ENCODE results near the gene SLC6A6.

SLC6A6 gene

DNA sequence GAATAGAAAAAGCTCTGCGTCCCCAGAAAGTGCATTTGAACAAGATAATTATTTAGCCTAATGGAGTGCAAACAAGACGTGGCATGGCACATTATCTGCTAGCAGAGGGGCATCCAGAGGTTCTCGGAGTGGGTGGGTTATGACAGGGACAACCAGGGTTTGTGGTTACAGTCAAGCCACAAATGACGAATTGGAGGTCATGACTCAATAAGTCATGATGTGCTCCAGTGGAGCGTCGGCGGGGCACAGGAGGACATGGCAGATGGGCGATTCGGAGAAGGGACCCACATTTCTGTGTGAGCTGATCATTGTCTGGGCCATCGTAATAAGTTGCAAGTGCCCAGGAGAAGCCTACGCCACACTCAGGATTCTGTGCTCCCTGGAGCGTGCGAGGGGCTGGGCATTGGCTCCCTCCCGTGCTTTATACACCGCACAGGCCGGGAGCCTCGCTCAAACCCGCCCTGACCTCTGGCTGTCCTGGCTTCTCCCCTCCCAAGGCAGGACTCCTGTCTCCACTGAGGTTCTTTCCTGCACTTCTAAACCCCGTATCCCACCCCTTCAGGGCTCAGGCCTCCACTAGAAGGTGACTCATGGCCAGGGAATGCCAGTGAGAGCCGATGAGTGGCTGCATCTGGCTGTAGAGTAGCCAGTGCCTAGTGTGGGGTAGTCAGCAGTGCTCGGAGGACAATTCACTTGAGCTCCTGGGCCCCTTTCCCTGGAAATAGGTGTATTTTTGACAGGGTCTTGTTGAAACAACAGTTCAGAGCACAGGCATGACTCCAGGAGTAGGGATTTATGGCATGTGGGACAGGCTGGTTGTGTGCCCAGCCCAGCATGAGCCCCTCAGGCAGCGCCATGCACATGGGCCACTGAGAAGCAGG is 70.3 kb downstream of the SLC6A6 start:
- peak; percentile 84 for DNase-seq

DNA sequence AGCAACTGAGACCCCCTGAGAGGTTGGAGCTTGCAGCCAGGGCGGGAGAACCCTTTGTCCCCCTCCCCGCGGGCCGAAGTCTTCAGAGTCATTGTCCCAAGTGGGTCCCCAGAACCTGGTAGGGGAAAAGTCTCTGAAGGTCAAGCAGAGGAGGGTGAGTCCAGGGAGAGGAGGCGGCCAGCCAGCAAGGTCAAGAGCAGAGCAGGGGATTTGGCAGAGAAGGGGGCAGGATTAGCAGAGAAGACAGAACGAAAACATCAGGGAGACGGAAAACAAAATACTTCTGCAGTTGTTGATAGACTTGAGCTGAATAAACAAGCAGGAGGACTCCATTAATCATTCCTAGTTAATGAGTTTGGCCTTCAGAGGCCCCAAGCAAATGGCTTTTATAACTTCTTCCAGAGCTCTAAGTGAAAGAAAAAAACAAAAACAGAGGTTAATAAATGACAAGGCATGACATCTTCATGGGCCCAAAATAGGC is 71.0 kb downstream of the SLC6A6 start:
- DNase-seq: no peak

DNA sequence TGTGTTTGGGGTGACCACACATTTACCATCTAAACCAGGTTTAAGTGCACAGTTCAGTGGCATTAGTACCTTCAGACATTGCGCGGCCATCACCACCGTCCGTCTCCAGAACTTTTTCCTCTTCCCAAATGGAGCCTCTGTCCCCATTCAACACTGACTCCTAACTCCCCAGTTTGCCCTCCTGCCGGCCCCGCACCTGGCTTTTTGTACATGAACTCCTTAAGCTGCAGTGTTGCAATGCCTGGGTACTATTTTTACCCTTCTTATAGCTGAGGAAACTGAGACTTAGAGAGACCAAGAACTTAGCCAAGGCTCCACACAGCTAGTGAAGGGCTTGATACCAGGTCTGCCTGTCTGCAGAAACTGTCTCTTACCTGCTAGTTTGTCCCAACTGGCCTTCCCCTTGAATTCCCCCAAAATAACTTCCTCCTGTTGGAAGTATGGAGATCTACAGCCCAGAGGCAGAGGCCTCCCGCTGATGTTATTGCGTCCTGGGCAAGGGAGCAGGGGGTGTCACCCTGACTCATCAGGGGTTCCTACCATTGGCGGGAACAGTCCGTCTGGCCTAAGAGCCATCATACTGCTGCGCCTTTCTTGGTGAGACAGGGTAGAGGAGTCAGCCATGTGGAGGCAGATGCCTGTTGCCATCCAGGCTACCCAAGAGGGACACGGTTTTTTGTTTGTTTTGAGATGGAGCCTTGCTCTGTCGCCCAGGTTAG is 72.1 kb downstream of the SLC6A6 start:
- no peak for DNase-seq

DNA sequence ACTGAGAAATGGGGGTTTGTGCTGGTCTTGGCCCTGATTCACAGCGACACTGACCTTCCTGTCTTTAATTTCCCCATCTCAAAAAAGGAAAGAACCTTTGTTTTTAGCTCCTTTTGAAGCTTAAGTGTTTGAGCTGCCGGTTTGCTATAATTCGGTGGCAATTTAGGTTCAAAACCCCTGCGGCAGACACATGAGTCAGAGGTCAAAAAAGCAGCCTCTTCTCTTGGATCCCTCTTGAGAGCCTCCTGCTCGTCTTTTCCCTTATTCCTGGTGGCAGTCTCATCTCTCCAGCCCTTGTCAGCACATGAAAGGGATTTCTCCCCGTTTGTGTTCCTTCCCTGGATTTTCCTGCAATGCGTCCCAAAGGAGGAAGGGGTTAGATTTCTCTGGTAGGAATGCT is 73.2 kb downstream of the SLC6A6 start:
- no peak for DNase-seq

DNA sequence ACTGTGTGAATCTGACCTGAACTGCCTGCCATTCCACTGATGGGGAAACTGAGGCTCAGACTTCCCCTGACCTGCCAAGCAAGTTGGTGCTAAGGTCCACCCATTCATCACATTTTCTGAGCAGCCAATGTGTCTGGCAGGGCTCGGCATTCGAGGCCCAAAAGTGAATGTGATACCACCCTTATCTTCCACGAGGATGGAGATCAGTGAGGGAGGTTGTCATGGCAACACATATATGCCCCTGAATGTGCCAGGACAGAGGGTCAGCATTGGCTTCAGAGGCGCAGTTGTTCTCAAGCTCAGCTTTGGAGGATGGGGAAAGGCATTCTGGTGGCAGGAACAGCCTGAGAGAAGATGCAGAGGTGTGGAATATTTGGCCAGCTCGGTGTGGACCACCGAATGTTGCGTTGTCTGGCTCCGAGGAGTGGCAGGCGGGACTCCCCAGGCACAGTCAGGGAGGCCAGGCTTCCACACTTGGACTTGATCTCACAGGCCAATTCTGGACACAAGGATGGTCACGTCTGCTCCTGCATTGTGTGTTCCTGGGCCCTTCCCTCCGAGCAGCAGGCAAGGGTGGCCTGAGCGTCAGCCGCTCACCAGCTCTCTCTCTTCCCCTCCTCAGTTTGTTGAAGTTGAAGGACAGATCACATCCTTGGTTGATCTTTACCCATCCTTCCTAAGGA is 74.3 kb downstream of the SLC6A6 start:
- DNase-seq: no peak

DNA sequence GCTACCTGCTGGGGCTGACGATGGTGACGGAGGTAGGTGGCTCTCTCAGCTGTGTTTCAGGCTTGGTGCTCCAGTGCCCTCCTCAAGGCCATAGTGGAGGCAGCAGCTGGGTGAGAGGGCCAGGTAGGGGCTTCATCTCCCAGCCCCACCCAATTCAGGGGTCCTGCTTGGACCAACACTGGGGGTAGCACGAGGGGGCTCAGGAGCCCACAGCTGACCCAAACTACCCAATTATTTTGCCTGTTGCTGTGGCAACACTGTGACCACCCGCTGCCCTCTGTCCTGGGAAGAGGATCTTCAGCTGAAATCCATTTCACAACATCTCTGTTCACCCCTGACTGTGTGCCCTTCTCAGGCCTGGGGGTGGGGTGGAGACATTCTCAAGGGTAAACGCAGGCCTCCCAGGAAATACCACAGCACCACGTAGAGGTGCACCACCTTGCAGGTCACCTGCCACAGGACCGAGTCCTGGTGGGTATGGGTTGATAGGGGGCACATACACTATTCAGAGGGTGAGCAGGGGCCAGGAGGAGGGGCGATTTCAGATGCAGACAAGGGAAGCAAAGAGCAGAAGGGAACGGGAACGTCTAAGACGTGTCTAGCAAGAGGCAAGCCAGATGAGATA is 75.0 kb downstream of the SLC6A6 start:
- DNase-seq: no peak

DNA sequence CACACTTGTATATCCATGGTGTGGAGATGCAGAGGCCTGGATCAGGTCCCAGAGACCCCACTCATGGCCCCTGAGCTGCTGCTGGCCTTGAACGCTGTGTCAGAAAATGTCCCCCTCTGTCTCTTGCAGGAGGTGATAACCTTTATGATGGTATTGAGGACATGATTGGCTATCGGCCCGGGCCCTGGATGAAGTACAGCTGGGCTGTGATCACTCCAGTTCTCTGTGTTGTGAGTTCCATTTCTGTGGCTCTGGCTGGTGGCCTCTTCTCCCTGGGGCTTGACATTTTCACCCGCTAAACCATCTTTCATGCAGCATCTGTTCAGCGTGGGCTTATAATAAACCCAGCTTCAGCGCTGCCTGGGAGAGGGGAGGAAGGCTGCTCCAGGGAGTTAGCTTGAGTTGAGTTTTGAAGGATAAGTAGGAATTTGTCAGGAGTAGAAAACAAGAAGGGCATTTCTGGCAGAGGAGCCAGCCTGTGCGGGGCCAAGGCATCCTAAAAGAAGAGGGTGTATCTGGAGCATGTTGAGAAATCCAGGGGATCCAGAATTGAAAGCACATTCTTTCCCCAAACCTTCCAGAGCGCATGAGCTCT is 76.6 kb downstream of the SLC6A6 start:
- no peak for DNase-seq

DNA sequence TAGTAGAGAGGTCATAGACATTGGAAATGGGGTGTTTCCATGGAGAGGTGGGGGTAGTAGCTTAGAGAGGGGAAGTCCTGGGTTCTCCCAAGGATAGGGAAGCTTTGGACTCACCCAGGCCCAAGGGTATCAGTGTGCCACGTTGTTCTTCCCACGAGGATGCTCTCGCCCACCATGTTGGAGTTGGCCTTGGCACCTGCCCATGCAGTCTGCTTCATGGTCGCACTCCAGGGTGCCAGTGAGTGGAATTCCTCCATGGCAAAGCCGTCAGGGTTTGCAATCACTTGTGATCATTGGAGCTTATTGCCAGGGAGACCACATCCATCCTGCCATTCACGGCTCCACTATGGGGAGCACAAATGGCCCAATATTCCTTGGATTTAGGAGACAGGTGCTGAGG is 77.2 kb downstream of the SLC6A6 start:
- DNase-seq: no peak

DNA sequence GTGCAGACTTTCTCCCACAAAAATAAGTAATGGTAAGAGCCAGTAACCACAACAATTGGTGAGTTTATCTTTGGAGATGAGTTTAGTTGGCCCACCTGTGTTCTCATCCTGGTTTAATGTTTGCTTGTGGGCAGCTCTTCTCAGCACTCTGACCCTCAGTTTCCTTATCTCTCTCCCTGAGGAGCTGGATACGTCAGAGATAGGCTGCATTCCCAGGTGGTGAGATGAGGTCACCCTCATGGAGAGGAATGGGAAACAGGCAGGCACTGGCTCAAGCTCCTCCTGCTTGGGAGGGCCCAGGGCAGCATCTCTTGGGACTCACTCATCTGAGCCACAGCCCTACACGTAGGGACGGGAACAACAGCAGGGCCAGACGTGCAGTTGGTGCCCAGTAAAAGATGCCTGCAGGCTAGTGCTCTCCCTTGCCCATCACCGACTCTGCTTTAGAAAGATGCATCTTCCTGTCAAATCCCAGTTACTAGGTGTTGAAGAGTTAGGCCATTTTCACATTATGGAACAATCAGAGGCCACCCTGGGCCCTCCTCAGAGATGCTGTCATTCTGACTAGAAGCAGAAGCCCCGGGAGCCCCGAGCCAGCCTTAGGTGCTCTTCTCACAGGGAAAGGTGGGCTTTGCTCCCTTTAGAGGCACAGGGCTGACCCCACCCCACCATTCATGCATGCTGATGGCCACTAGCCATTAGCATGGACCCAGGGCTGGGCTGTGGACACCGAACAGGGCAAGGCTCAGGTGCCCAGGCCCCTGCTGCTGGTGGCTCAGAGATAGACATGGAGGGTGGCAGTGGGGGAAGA is 78.0 kb downstream of the SLC6A6 start:
- DNase-seq: no peak

DNA sequence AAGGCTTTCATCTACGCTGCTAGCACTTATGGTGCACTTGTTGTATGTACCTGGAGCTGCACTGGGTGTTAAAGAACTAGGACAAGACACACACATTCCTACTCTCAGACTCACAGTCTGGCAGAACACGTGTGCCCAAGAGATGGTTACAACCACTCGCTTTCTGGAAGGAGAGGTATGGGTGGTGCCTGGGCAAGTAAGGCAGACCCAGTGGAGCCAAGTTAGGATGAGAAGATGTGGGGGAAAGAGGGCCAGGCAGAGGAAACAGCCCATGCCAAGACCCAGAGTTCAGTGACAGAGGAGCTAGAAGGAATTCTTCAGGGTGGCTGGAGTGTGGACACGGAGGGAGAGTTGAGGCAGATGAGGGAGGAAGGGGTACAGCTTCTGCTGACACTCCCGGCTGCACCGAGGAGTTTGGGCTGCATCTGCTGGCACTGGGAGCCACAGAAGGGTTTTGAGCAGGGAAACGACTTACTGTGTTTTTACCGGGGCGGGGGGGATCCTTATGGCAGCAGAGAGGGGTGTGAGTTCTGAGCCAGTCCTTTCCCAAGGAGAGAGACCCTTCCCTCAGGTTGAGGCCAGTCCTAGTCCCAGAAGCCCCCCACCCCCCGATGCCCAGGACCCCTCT is 78.7 kb downstream of the SLC6A6 start:
- no peak for DNase-seq

DNA sequence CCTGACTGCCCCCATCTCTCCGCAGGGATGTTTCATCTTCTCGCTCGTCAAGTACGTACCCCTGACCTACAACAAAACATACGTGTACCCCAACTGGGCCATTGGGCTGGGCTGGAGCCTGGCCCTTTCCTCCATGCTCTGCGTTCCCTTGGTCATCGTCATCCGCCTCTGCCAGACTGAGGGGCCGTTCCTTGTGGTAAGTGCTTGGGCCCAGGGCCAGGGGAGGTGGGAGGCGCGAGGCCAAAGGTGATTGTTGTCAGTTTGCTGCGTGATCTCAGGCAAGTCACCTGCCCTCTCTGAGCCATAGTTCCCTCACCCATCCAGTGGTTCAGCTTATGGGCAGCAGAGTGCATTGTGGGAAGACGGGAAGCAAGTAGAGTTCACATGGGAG is 79.2 kb downstream of the SLC6A6 start:
- no peak for DNase-seq

DNA sequence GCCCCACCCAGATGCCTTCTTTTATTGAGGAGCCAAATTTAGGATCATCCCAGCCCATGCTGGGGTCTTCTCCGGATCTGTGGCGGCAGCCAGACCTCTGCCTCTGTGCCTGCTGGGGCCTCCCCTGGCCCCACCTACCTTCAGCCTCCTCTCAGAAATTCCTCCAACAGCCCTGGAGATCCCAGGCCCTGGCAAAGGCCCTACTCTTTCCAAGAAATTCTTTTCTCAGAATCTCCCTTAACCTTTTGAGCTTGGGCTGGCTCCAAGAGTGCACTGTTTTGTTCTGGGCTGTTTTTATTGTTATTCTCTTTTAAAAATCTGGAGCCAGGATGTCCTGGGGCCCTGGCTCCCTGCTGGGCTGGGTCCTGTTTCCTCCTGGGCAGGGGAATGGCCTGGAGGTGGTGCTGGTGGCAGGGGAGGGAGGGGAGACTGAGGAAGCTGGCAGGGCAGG is 79.9 kb downstream of the SLC6A6 start:
- no peak for DNase-seq

DNA sequence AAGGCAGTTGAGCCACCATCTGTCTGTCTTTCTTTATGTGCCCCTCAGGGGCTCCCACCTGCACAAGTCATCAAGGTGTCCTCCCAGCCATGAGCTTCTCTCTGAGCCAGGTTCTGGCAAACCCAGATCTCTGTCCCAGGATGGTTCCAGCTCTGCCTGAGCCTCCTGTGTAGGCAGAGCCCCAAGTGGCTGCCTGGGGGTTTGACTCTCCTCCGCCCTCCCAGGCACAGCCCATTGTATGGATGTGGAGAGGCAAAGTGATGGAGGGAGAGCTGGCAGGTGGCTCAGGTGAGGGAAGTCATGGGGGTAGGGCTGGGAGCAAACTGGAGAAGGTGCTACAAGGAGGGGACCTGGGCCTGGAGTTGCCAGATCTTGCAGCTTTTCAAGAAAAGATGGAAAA is 80.9 kb downstream of the SLC6A6 start:
- DNase-seq: no peak

DNA sequence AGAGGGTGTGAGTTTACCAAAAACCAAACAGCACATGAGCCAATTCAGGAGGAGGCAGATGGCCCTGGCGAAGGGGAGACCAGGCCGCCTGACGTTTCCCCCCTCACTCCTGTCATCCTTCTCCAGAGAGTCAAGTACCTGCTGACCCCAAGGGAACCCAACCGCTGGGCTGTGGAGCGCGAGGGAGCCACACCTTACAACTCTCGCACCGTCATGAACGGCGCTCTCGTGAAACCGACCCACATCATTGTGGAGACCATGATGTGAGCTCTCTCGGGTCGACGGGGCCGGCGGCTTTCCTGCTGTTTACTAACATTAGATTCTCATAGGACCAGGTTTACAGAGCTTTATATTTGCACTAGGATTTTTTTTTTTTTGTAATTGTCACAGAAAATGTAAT is 82.3 kb downstream of the SLC6A6 start:
- DNase-seq: no peak

DNA sequence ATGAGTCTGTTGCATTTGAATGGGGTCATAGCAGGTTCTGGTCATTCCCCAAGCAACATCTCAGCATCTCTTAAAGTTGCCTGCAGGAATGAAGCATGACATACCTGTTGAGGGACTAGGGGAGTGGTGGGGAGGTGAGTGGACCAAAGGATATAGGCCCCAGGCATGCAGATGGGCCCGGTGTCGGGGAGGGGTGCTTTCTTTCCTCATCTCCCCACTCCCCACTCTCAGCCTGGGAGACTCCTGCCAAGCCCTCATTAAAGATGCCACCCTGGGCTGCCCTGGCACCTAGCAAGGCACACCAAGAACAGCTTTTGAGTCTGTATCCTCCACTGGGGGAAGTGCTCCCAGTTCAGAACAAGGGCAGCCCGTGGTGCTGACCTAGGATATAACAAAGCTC is 83.6 kb downstream of the SLC6A6 start:
- no peak for DNase-seq

DNA sequence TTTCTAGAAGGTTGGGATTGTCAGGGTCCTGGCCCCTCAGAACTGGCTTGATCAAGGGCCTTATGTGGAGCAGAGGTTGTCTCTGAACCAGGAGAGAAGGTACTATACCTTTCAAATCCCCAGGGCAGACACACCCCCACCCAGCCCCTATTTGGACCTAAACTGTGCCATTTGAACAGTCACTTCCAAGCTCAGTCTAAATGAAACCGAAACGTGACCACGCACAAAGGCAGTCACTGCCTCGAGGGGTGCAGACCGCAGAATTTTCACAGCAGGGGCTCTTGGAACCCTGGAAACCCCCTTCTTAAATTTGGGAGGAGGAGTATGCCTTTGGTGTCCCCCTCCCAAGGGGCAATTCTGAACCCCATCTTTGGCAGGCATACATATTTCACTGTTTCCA is 84.1 kb downstream of the SLC6A6 start:
- DNase-seq: no peak

DNA sequence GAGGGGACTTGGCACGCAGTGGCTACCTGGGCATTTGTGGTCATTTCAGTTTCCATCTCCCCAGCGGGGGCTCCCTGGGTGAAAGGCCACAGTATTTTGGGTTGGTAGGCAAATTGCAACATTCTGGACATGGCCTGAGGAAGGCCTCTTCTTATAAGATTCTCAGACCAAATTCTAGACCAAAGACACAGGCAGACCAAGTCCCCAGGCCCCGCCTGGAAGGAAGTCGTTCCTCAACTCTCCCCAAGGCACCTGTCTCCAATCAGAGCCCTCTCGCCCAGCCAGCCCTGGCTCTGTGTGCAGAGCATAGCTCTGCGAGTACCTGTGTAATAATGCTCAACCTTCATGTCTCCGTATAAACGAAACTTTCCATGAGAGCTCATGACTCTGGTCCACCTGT is 84.7 kb downstream of the SLC6A6 start:
- DNase-seq: no peak

DNA sequence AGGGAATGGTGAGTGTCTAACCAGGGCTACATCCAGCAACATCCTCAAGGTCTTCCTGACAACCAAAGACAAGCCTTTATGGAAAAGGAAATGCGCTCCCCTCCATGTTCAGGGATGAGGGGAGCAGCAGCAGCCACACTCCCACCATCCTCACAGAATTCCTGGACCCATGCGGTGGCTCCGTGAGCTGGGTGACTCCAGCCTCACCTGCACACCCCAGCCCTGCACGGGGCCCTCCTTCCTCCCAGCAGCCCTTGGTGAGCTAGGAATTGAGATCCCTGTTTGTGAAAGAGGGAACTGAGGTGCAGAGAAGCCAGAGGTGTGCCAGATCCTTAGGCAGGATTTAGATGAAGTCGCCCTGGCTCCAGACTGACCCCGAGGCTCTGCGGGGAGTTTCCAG is 85.4 kb downstream of the SLC6A6 start:
- DNase-seq: no peak

DNA sequence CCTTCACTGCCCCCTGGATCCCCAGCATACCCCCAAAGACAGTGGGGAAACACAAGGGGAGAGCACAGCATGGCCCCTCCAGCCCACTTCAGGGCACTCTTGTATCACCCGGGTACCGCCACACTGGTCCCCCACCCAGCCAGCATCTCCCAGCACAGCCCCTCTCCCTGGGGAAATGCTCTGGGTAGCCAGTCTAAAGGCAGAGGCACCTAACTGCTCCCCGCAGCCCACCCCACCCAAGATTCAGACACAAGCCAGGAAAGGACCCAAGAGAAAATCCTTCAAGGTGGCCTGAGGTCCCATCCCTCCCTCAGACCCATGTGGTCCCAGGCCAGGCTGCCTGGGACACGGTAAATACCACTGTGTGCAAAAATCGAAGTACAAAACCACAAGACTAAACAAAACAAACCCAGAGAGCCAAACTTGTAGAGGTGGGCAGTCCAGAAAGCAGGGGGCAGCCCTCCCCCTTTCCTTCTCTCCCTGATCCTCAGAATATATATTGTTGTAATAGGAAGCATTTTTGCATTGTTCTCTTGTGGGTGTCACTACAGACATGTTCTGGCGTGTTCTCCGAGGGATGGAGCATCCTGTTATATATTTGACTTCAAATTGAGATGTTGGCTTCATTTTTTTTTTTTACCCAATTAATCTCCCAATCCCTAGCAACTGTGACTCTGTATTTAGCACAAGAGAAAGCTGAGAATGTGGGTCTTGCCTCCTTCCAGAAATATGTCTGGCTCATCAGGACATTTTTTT is 86.1 kb downstream of the SLC6A6 start:
- DNase-seq: no peak

DNA sequence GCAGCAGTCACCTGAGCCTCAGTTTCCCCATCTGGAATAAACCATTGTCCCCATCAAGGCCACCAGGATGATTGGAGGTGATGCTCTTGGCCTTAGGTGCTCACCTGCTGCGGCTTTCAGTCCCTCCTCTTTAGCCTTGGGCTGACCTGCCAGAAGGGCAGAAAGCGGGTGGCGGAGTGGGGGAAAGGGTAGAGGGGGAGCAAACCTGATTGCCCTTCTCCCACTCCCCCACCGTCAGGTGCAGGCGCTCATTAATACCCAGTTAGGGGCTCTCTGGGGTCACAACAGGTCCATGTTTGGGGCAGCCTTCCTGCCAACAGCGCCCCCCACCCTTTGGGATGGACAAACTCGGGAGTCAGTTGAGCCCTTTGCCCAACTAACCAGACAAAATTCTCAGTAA is 87.2 kb downstream of the SLC6A6 start:
- no peak for DNase-seq

DNA sequence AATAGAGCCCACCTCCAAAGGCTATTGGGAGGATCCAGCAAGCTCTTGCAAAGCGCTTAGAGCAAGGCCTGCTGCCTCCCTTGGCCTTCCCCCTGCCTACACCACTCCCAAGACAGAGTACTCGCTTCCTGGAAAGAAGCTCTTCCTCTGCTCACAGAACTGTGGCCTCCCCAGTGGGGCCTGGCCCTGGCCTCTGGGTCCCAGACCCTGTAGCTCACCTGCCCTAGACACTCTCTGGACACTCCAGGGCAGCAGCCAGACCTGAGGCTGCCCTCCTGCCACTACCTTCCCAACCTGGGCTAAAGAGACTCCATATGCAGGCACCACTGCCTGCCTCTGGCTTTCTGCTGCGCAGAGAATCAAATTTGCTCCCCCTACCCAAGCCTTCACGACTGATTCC is 87.8 kb downstream of the SLC6A6 start:
- no peak for DNase-seq

All from amniotic stem cell (primary cell).